CD4-positive, alpha-beta T cell treated with Interleukin-12 subunit alpha and Interleukin-12 subunit beta, for 1 hour (primary cell): ENCODE measurements around the gene HEG1.

ENCODE experiments used
- DNase-seq: peaks from one replicate; pipeline ENCODE4 v3.0.0-alpha.2; 2020

Gene HEG1

GRCh38 chr3:125068265-125068664 lies 12.5 kb upstream of the HEG1 start:
- DNase-seq = no peak

GRCh38 chr3:125067225-125067624 lies 11.4 kb upstream of the HEG1 start:
- no peak for DNase-seq

DNA sequence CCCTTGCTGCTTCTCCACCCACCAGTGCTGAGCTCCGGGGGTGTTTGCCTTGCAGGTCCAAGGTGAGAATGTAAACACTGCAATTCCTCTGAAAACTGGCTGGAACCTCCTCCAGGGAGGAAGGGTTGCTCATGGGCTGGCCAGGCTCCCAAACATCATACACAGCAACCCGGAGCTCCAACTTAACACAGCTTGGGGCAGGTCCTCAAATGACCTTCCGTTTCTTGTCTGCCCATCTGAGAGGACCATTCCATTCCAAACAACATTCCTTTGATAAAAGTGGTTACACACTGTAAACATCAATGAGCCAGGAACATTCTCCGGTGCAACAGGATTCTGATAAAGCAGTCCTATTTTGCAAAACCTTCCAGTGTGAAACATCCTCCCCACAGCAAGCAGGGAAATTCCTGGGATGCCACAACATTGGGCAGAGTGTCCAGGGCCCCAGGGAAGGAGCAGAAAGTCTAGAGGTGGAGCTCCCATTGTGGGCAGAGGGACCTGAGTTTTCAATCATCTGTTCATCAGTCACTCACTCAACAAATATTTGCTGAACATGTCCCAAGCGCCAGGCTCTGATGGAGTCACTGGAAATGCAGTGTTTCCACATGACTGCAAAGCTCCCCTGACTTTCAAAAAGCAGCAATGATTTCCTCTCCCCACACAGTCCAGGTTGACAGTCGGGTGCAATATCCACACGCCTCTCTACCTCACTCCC lies 7.3 kb upstream of the HEG1 start:
- DNase-seq = no peak

- no peak for DNase-seq
Measured at GRCh38 chr3:125061646-125062045, 5.8 kb upstream of the HEG1 start.

- no peak for DNase-seq
Measured at GRCh38 chr3:125061170-125061569, 5.4 kb upstream of the HEG1 start.

DNA sequence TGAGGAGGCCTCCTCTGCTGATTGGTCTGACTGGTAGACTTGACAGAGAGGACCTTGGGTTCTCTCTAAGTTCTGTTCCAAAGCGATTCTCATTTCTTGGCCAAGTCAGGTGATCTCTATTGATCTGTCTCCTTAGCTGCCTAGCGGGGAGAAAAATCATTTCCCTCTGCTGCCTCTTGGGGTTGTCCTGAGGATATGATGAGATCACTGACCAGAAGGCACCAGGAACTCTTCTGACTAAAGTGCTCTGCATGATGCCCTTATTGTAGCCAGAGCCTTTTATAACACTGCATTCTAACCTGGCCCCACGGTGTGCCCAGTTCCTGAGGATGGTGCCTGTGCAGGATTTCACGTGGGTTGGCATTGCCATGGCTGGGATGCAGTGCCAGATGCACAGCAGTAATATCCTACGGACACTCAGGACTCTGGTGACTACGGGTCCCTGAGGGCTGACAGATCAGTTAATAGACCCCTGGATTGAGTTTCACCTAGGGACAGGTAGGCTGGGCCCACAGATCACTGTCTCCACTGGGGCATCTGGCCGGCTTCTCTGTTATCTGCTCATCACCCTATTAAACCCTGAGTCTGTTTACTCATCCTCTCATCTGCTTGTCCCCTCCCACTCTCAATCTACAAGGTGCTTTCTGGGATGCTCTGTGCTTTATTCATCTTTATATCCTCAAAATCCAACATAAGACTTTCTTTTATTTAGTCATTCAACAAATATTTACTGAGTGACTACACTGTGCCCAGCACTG lies 3.9 kb upstream of the HEG1 start:
- no peak for DNase-seq

DNA sequence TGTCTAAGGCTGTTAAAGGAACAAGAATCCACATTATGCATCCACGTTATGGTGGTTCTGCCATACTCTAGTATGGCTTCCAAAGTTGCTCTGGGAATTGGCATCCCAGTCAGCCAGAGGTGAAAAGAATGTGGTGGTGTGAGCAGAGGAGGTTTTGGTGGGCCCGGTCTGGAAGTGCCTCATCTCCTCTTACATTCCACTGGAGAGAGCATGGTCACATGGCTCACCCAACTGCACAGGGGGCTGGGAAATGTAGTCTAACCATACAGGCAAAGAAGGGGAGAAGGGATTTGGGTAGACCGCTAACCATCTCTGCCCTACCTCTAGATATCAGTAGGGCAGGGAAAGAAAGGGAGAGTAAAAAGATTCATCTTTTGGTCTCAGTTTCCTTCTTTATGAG lies 3.2 kb upstream of the HEG1 start:
- DNase-seq = no peak

- DNase-seq = no peak
Measured at GRCh38 chr3:125058529-125058928, 2.7 kb upstream of the HEG1 start.

- DNase-seq = no peak
Measured at GRCh38 chr3:125057186-125057850, 1.5 kb upstream of the HEG1 start.

GRCh38 chr3:125055331-125055912 lies 375 bp downstream of the HEG1 start:
- DNase-seq = no peak

GRCh38 chr3:125054449-125055329 lies 1.1 kb downstream of the HEG1 start:
- DNase-seq = peak; percentile 53

DNA sequence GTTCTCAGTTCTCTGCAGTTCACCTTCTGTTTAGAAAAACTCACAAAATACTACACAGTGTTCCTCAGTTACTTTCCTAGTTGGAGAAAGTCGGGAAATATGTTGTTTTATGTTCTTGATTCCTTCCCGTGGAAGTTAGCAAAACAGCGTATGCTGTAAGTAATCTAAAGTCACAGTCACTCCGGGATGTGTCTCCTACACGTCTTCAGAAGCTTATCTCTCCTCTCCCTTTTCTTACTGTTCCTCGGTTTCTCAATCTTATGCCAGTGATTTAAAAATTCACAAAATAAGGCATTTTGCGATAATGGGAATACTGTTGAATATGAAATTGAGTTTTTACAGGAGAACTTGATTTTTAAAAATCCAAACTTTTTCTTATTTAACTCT lies 1.7 kb downstream of the HEG1 start:
- no peak for DNase-seq

DNA sequence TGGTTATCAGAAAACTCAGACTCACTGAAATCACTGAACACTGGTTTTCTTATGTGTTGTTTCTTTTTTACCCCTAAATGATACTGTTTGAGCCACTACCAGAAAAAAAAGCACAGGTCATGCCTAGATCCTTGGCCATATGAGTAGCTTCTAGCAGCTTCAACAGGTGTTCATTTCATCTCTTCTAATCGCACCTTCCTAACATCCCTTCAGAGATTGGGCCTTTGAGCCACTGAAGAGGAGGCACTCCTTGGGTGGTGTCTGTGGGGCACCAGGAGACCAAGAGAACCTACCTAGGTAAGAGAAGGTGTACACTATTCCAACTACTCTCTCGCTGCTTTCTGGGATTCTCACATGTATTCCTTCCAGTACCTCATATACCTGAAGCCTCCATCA lies 2.5 kb downstream of the HEG1 start:
- no peak for DNase-seq

- DNase-seq = no peak
Measured at GRCh38 chr3:125052624-125053303, 3.0 kb downstream of the HEG1 start.

- DNase-seq = peak; percentile 82
Measured at GRCh38 chr3:125051715-125052581, 3.8 kb downstream of the HEG1 start.

- no peak for DNase-seq
Measured at GRCh38 chr3:125051205-125051604, 4.6 kb downstream of the HEG1 start.

GRCh38 chr3:125050488-125051090 lies 5.2 kb downstream of the HEG1 start:
- DNase-seq = no peak

DNA sequence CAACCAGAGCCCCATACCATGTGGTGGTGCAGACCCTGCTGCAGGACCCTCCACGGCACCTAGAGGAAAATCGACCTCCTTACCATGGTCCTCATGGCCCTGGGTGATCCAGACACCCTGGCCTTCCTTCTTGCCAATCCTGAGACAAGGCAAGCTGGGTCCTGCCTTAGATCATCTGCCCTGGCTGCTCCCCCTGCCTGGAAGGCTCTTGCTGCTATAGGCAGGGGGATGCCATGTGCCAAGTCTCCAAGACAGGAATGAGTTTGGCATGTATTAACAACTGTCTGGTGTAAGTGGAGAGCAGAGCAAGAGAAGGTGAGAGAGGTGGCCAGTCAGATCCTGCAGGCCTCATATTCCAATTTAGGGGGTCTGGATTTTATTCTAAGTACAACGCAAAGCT lies 7.5 kb downstream of the HEG1 start:
- no peak for DNase-seq

- DNase-seq = no peak
Measured at GRCh38 chr3:125045965-125046364, 9.8 kb downstream of the HEG1 start.

DNA sequence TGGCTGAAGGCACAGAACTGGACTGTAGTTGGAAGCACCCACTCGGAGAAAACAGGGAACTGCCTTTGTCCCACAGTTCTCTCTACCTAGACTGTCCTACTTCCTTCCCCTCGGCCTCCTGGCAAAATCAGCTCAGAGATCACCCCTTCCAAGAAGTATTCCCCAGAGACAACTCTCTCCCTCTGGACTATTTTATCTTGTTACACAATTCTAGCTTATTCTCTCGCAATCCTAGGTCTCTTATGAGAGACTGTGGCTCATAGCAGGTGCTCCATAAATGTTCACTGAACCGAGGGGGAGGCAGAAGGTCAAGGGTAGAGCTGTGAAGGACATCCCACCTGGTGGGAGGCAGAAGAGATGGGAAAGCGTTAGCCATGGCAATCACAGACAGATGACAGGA lies 10.6 kb downstream of the HEG1 start:
- DNase-seq = no peak
